Measurements from ENCODE around the gene CIBAR2. TPM values are rescaled to one million over a fixed set of nuclear protein-coding genes. Genes with fewer than 3 reads are reported as not detected.
"Not testable (repeated sequence)": the region's sequence is repeated elsewhere in the genome, so short reads cannot be mapped to it uniquely, and the experiment has no call there.

CIBAR2 gene
- total RNA-seq, 2 experiments from 2014 or later, result 0.50 TPM; not detected in 1

GRCh38 chr16:85123891-85124635 is 11.8 kb upstream of the CIBAR2 start:
- H3K9me3 ChIP-seq (ENCODE audit: low read length), result no peaks in the 10 kb centered on the region
- H2AFZ ChIP-seq (ENCODE audit: low read length), result no peak overlapping the region
- TF ChIP-seq EZH2phosphoT487 (IDR thresholded peaks at IDR 0.05; ENCODE audit: borderline replicate concordance, low read depth, low read length) (no peak), CTCF (conservative IDR thresholded peaks at IDR 0.05; ENCODE audit: low read length) (no peak)
- H3K9me2 ChIP-seq (ENCODE audit: insufficient read depth, low read length), result no peaks in the 10 kb centered on the region
- H4K20me1 ChIP-seq (ENCODE audit: insufficient read depth, low read length), result no peaks in the 10 kb centered on the region
- ChIA-PET CTCF (ENCODE audit: unreplicated experiment) (no interaction called here), POLR2A (interaction anchor here (0.6 kb wide), 1 partner anchor 692 kb away, joined by 3 read pairs; no protein-coding TSS in a partner anchor)
- no peak overlapping the region for H3K4me2 ChIP-seq (ENCODE audit: low read length)
- H3K27ac ChIP-seq (ENCODE audit: low read depth, low read length, poor library complexity, severe bottlenecking), result no peak overlapping the region
- BruUV-seq (replicated peaks), result no TSS peak
- no peaks in the 10 kb centered on the region for H3K36me3 ChIP-seq (ENCODE audit: insufficient read depth, low read length)
- DNase-seq (ENCODE audit: low spot score), result no peak
- no peaks in the 10 kb centered on the region for H3K4me1 ChIP-seq (ENCODE audit: insufficient read depth, low read length, poor library complexity, severe bottlenecking)
- no peak overlapping the region for H3K4me3 ChIP-seq (ENCODE audit: low read depth, low read length, poor library complexity, severe bottlenecking)
- H3K79me2 ChIP-seq (ENCODE audit: insufficient read depth, low read depth, low read length), result no peaks in the 10 kb centered on the region
- intact Hi-C loops (cut with micrococcal nuclease; ENCODE audit: unreplicated experiment), result no loop called here

DNA sequence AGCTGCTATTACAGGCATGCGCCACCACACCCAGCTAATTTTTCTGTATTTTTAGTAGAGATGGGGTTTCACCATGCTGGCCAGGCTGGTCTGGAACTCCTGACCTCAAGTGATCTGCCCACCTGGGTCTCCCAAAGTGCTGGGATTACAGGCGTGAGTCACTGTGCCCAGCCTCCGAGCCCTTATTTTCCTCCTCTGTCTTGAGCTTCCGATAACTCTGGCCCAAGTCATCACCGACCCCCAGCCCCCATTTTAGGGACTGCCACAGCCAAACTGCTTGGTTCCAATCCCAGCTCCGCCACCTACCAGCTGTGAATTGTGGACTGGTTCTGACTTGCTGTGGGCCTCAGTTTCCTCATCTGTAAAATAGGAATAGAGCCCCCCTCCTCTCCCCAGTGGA is 11.2 kb upstream of the CIBAR2 start:
- H3K9me2 ChIP-seq (ENCODE audit: insufficient read depth, low read length); DNase-seq (ENCODE audit: low spot score); BruUV-seq (replicated peaks); H3K4me3 ChIP-seq (ENCODE audit: low read depth, low read length, poor library complexity, severe bottlenecking); CTCF ChIA-PET (ENCODE audit: unreplicated experiment); H3K79me2 ChIP-seq (ENCODE audit: insufficient read depth, low read depth, low read length); H3K36me3 ChIP-seq (ENCODE audit: insufficient read depth, low read length); H3K9me3 ChIP-seq (ENCODE audit: low read length); H3K27ac ChIP-seq (ENCODE audit: low read depth, low read length, poor library complexity, severe bottlenecking); H2AFZ ChIP-seq (ENCODE audit: low read length); H3K4me2 ChIP-seq (ENCODE audit: low read length); intact Hi-C loops (cut with micrococcal nuclease; ENCODE audit: unreplicated experiment); H3K4me1 ChIP-seq (ENCODE audit: insufficient read depth, low read length, poor library complexity, severe bottlenecking); H4K20me1 ChIP-seq (ENCODE audit: insufficient read depth, low read length): not testable (repeated sequence)
- POLR2A ChIA-PET, result interaction anchor here (0.6 kb wide), 1 partner anchor 692 kb away, joined by 3 read pairs; no protein-coding TSS in a partner anchor

GRCh38 chr16:85120006-85120340 is 7.7 kb upstream of the CIBAR2 start:
- H2AFZ ChIP-seq (ENCODE audit: low read length), result no peak overlapping the region
- H3K9me2 ChIP-seq (ENCODE audit: insufficient read depth, low read length), result no peaks in the 10 kb centered on the region
- POLR2A ChIA-PET, result no interaction called here
- no peaks in the 10 kb centered on the region for H3K9me3 ChIP-seq (ENCODE audit: low read length)
- CTCF ChIA-PET (ENCODE audit: unreplicated experiment), result no interaction called here
- no peak overlapping the region for H3K4me2 ChIP-seq (ENCODE audit: low read length)
- H3K4me1 ChIP-seq (ENCODE audit: insufficient read depth, low read length, poor library complexity, severe bottlenecking), result peaks cover 3% of the 10 kb centered on the region
- no peak for DNase-seq (ENCODE audit: low spot score)
- no peak overlapping the region for H3K4me3 ChIP-seq (ENCODE audit: low read depth, low read length, poor library complexity, severe bottlenecking)
- intact Hi-C loops (cut with micrococcal nuclease; ENCODE audit: unreplicated experiment), result no loop called here
- no peak for TF ChIP-seq CTCF (conservative IDR thresholded peaks at IDR 0.05; ENCODE audit: low read length)
- H3K36me3 ChIP-seq (ENCODE audit: insufficient read depth, low read length), result no peaks in the 10 kb centered on the region
- no peaks in the 10 kb centered on the region for H3K79me2 ChIP-seq (ENCODE audit: insufficient read depth, low read depth, low read length)
- H4K20me1 ChIP-seq (ENCODE audit: insufficient read depth, low read length), result no peaks in the 10 kb centered on the region
- no peak overlapping the region for H3K27ac ChIP-seq (ENCODE audit: low read depth, low read length, poor library complexity, severe bottlenecking)
- no TSS peak for BruUV-seq (replicated peaks)

All from OCI-LY7 (cell line).